NCI-H82 treated with DMSO at 0.1 percent for 48 hours (cell line): ENCODE data around the gene AATF.

Source experiments
- DNase-seq: peaks from one replicate; lab custom pipeline; 2025; ENCODE audit not compliant: unreplicated experiment; lab: John Stamatoyannopoulos, UW

Gene AATF

GRCh38 chr17:36948717-36949460 lies at the start of gene AATF:
AATF (plus strand) TSS chr17:36948954; CDS start chr17:36949126, 172 bp downstream.
- peak; percentile 92 for DNase-seq

- DNase-seq, result no peak
Observed at GRCh38 chr17:36899250-36900159, 49.2 kb upstream of the AATF start.

GRCh38 chr17:36900160-36900512 lies 48.6 kb upstream of the AATF start:
- no peak for DNase-seq

GRCh38 chr17:36901506-36901905 lies 47.2 kb upstream of the AATF start:
- DNase-seq, result no peak

- DNase-seq, result no peak
Observed at GRCh38 chr17:36907407-36907806, 41.3 kb upstream of the AATF start.

- DNase-seq, result no peak
Observed at GRCh38 chr17:36910513-36910912, 38.2 kb upstream of the AATF start.

- no peak for DNase-seq
Observed at GRCh38 chr17:36911001-36911400, 37.8 kb upstream of the AATF start.

- no peak for DNase-seq
Observed at GRCh38 chr17:36913132-36913531, 35.6 kb upstream of the AATF start.

- peak; percentile 31 for DNase-seq
Observed at GRCh38 chr17:36918211-36918691, 30.5 kb upstream of the AATF start.

- DNase-seq, result no peak
Observed at GRCh38 chr17:36919407-36919968, 29.3 kb upstream of the AATF start.

GRCh38 chr17:36920032-36921005 lies 28.4 kb upstream of the AATF start:
- peak; percentile 78 for DNase-seq

- DNase-seq, result peak; percentile 91
Observed at GRCh38 chr17:36921095-36921851, 27.5 kb upstream of the AATF start.

- DNase-seq, result no peak
Observed at GRCh38 chr17:36922175-36922574, 26.6 kb upstream of the AATF start.

GRCh38 chr17:36923814-36924221 lies 24.9 kb upstream of the AATF start:
- no peak for DNase-seq

GRCh38 chr17:36926226-36926625 lies 22.5 kb upstream of the AATF start:
- no peak for DNase-seq

GRCh38 chr17:36926701-36927100 lies 22.1 kb upstream of the AATF start:
- no peak for DNase-seq

- DNase-seq, result peak; percentile 50
Observed at GRCh38 chr17:36928471-36929345, 20.0 kb upstream of the AATF start.

- DNase-seq, result no peak
Observed at GRCh38 chr17:36929851-36930582, 18.7 kb upstream of the AATF start.
